ENCODE measurements around the gene CHST11.
"Not testable (repeated sequence)": the region's sequence is repeated elsewhere in the genome, so short reads cannot be mapped to it uniquely, and the experiment has no call there.

Gene CHST11

GRCh38 chr12:104604070-104604994 lies 147.6 kb downstream of the CHST11 start:
- Histone ChIP-seq H3K4me1 (ENCODE audit: control insufficient read depth, insufficient read depth, low read length) (peaks cover 3% of the 10 kb centered on the region), H3K9ac (ENCODE audit: low read length) (no peak overlapping the region), H3K4me3 (ENCODE audit: low read length) (no peak overlapping the region), H3K27me3 (ENCODE audit: control insufficient read depth, insufficient read depth, low read length) (no peaks in the 10 kb centered on the region), H3K9me3 (ENCODE audit: control insufficient read depth, low read length) (no peaks in the 10 kb centered on the region), H3K36me3 (ENCODE audit: control insufficient read depth, insufficient read depth, low read length) (no peaks in the 10 kb centered on the region)

GRCh38 chr12:104604995-104605675 lies 148.4 kb downstream of the CHST11 start:
- H3K9me3 ChIP-seq (ENCODE audit: control insufficient read depth, low read length), result no peaks in the 10 kb centered on the region
- H3K9ac ChIP-seq (ENCODE audit: low read length), result no peak overlapping the region
- H3K4me3 ChIP-seq (ENCODE audit: low read length), result no peak overlapping the region
- no peaks in the 10 kb centered on the region for H3K27me3 ChIP-seq (ENCODE audit: control insufficient read depth, insufficient read depth, low read length)
- H3K4me1 ChIP-seq (ENCODE audit: control insufficient read depth, insufficient read depth, low read length), result peaks cover 6% of the 10 kb centered on the region
- no peaks in the 10 kb centered on the region for H3K36me3 ChIP-seq (ENCODE audit: control insufficient read depth, insufficient read depth, low read length)

- Histone ChIP-seq H3K9me3 (ENCODE audit: control insufficient read depth, low read length) (no peaks in the 10 kb centered on the region), H3K4me1 (ENCODE audit: control insufficient read depth, insufficient read depth, low read length) (peaks cover 6% of the 10 kb centered on the region), H3K9ac (ENCODE audit: low read length) (no peak overlapping the region), H3K36me3 (ENCODE audit: control insufficient read depth, insufficient read depth, low read length) (no peaks in the 10 kb centered on the region), H3K27me3 (ENCODE audit: control insufficient read depth, insufficient read depth, low read length) (no peaks in the 10 kb centered on the region), H3K4me3 (ENCODE audit: low read length) (no peak overlapping the region)
Observed at GRCh38 chr12:104605685-104606084, 148.9 kb downstream of the CHST11 start.

GRCh38 chr12:104608998-104609397 lies 152.2 kb downstream of the CHST11 start:
- no peaks in the 10 kb centered on the region for H3K9me3 ChIP-seq (ENCODE audit: control insufficient read depth, low read length)
- no peak overlapping the region for H3K9ac ChIP-seq (ENCODE audit: low read length)
- H3K4me3 ChIP-seq (ENCODE audit: low read length), result no peak overlapping the region
- H3K4me1 ChIP-seq (ENCODE audit: control insufficient read depth, insufficient read depth, low read length), result peaks cover 6% of the 10 kb centered on the region
- H3K27me3 ChIP-seq (ENCODE audit: control insufficient read depth, insufficient read depth, low read length), result no peaks in the 10 kb centered on the region
- no peaks in the 10 kb centered on the region for H3K36me3 ChIP-seq (ENCODE audit: control insufficient read depth, insufficient read depth, low read length)

- Histone ChIP-seq H3K4me3 (ENCODE audit: low read length) (no peak overlapping the region), H3K9ac (ENCODE audit: low read length) (no peak overlapping the region), H3K36me3 (ENCODE audit: control insufficient read depth, insufficient read depth, low read length) (no peaks in the 10 kb centered on the region)
Observed at GRCh38 chr12:104609445-104609844, 152.7 kb downstream of the CHST11 start.

GRCh38 chr12:104610513-104611235 lies 153.9 kb downstream of the CHST11 start:
- peaks cover 6% of the 10 kb centered on the region for H3K4me1 ChIP-seq (ENCODE audit: control insufficient read depth, insufficient read depth, low read length)
- H3K36me3 ChIP-seq (ENCODE audit: control insufficient read depth, insufficient read depth, low read length), result no peaks in the 10 kb centered on the region
- H3K4me3 ChIP-seq (ENCODE audit: low read length), result no peak overlapping the region
- H3K9ac ChIP-seq (ENCODE audit: low read length), result no peak overlapping the region
- no peaks in the 10 kb centered on the region for H3K27me3 ChIP-seq (ENCODE audit: control insufficient read depth, insufficient read depth, low read length)
- H3K9me3 ChIP-seq (ENCODE audit: control insufficient read depth, low read length), result no peaks in the 10 kb centered on the region

More at GRCh38 chr12:104609445-104609844, 152.7 kb downstream of the CHST11 start:
- Histone ChIP-seq H3K4me1 (ENCODE audit: control insufficient read depth, insufficient read depth, low read length) (peaks cover 6% of the 10 kb centered on the region), H3K9me3 (ENCODE audit: control insufficient read depth, low read length) (no peaks in the 10 kb centered on the region), H3K27me3 (ENCODE audit: control insufficient read depth, insufficient read depth, low read length) (no peaks in the 10 kb centered on the region)

- Histone ChIP-seq H3K4me3 (ENCODE audit: low read length) (no peak overlapping the region), H3K9me3 (ENCODE audit: control insufficient read depth, low read length) (no peaks in the 10 kb centered on the region), H3K36me3 (ENCODE audit: control insufficient read depth, insufficient read depth, low read length) (no peaks in the 10 kb centered on the region), H3K4me1 (ENCODE audit: control insufficient read depth, insufficient read depth, low read length) (peaks cover 6% of the 10 kb centered on the region), H3K27me3 (ENCODE audit: control insufficient read depth, insufficient read depth, low read length) (no peaks in the 10 kb centered on the region), H3K9ac (ENCODE audit: low read length) (no peak overlapping the region)
Observed at GRCh38 chr12:104611671-104612070, 154.9 kb downstream of the CHST11 start.

GRCh38 chr12:104613372-104613771 lies 156.6 kb downstream of the CHST11 start:
- not testable (repeated sequence) for H3K27me3 ChIP-seq (ENCODE audit: control insufficient read depth, insufficient read depth, low read length); H3K9me3 ChIP-seq (ENCODE audit: control insufficient read depth, low read length); H3K9ac ChIP-seq (ENCODE audit: low read length); H3K4me3 ChIP-seq (ENCODE audit: low read length); H3K4me1 ChIP-seq (ENCODE audit: control insufficient read depth, insufficient read depth, low read length); H3K36me3 ChIP-seq (ENCODE audit: control insufficient read depth, insufficient read depth, low read length)

GRCh38 chr12:104615048-104615561 lies 158.4 kb downstream of the CHST11 start:
- H3K4me3 ChIP-seq (ENCODE audit: low read length), result no peak overlapping the region

GRCh38 chr12:104618691-104619090 lies 161.9 kb downstream of the CHST11 start:
- H3K36me3 ChIP-seq (ENCODE audit: control insufficient read depth, insufficient read depth, low read length), result no peaks in the 10 kb centered on the region
- H3K9ac ChIP-seq (ENCODE audit: low read length), result no peak overlapping the region
- no peaks in the 10 kb centered on the region for H3K9me3 ChIP-seq (ENCODE audit: control insufficient read depth, low read length)
- H3K4me1 ChIP-seq (ENCODE audit: control insufficient read depth, insufficient read depth, low read length), result no peaks in the 10 kb centered on the region
- no peaks in the 10 kb centered on the region for H3K27me3 ChIP-seq (ENCODE audit: control insufficient read depth, insufficient read depth, low read length)
- H3K4me3 ChIP-seq (ENCODE audit: low read length), result no peak overlapping the region

More at GRCh38 chr12:104615048-104615561, 158.4 kb downstream of the CHST11 start:
- H3K4me1 ChIP-seq (ENCODE audit: control insufficient read depth, insufficient read depth, low read length), result no peaks in the 10 kb centered on the region
- H3K27me3 ChIP-seq (ENCODE audit: control insufficient read depth, insufficient read depth, low read length), result no peaks in the 10 kb centered on the region
- H3K9me3 ChIP-seq (ENCODE audit: control insufficient read depth, low read length), result no peaks in the 10 kb centered on the region
- no peaks in the 10 kb centered on the region for H3K36me3 ChIP-seq (ENCODE audit: control insufficient read depth, insufficient read depth, low read length)
- no peak overlapping the region for H3K9ac ChIP-seq (ENCODE audit: low read length)

GRCh38 chr12:104619305-104619704 lies 162.6 kb downstream of the CHST11 start:
- Histone ChIP-seq H3K9ac (ENCODE audit: low read length) (no peak overlapping the region), H3K4me1 (ENCODE audit: control insufficient read depth, insufficient read depth, low read length) (no peaks in the 10 kb centered on the region), H3K36me3 (ENCODE audit: control insufficient read depth, insufficient read depth, low read length) (no peaks in the 10 kb centered on the region), H3K27me3 (ENCODE audit: control insufficient read depth, insufficient read depth, low read length) (no peaks in the 10 kb centered on the region), H3K9me3 (ENCODE audit: control insufficient read depth, low read length) (no peaks in the 10 kb centered on the region), H3K4me3 (ENCODE audit: low read length) (no peak overlapping the region)
